GM23338 (cell line): ENCODE measurements around the gene VIP. TPM values are rescaled to one million over a fixed set of nuclear protein-coding genes. Genes with fewer than 3 reads are reported as not detected.

Source experiments
- ATAC-seq: fragments of 200-7000 bp; cut with Tn5 transposase; 3 replicates; pipeline ENCODE4 v1.9.1; 2020
- DNase-seq: peaks from one replicate; pipeline ENCODE4 v3.0.0-alpha.2; 2015; ENCODE audit warnings: low spot score
- H2AFZ ChIP-seq: fragments of 200-600 bp; sonication (generic); 2 replicates; pipeline ENCODE4 v1.8.0; 2016; ENCODE audit warnings: antibody characterized with exemption, mild to moderate bottlenecking, moderate library complexity
- H3F3A ChIP-seq: fragments of 200-600 bp; sonication (generic); replicated peaks from 2 replicates; pipeline ENCODE4 v1.8.0; 2017; ENCODE audit warnings: antibody characterized with exemption, mixed run types, low read depth
- H3K27ac ChIP-seq: fragments of 200-600 bp; sonication (generic); 2 replicates; pipeline ENCODE4 v1.6.1; 2016; ENCODE audit warnings: low read depth
- H3K27me3 ChIP-seq: fragments of 200-600 bp; sonication (generic); 2 replicates; pipeline ENCODE4 v1.8.0; 2016; ENCODE audit warnings: mild to moderate bottlenecking, mixed run types, moderate library complexity; ENCODE audit not compliant: insufficient read depth
- H3K36me3 ChIP-seq: fragments of 200-600 bp; sonication (generic); 2 replicates; pipeline ENCODE4 v1.8.0; 2016; ENCODE audit warnings: mild to moderate bottlenecking; ENCODE audit not compliant: insufficient read depth
- H3K4me1 ChIP-seq: fragments of 200-600 bp; sonication (generic); 2 replicates; pipeline ENCODE4 v1.8.0; 2016; ENCODE audit warnings: mild to moderate bottlenecking, moderate library complexity; ENCODE audit not compliant: insufficient read depth
- H3K4me2 ChIP-seq: fragments of 200-600 bp; sonication (generic); 2 replicates; pipeline ENCODE4 v1.7.1; 2017; ENCODE audit warnings: mixed run types
- H3K4me3 ChIP-seq: fragments of 200-600 bp; sonication (generic); 2 replicates; pipeline ENCODE4 v1.6.1; 2016; ENCODE audit warnings: mixed run types
- H3K79me2 ChIP-seq: fragments of 200-600 bp; sonication (generic); replicated peaks from 2 replicates; pipeline ENCODE4 v1.8.0; 2017; ENCODE audit warnings: mild to moderate bottlenecking; ENCODE audit not compliant: insufficient read depth
- H3K9me2 ChIP-seq: fragments of 200-600 bp; sonication (generic); 2 replicates; pipeline ENCODE4 v1.8.0; 2017; ENCODE audit not compliant: insufficient read depth
- H4K20me1 ChIP-seq: fragments of 200-600 bp; sonication (generic); replicated peaks from 2 replicates; pipeline ENCODE4 v1.8.0; 2017; ENCODE audit warnings: mild to moderate bottlenecking; ENCODE audit not compliant: insufficient read depth
- H3K27ac Mint-ChIP-seq: 2 replicates; pipeline ENCODE4 v1.8.0; 2020; ENCODE audit warnings: inconsistent platforms, mild to moderate bottlenecking, moderate library complexity, mixed read lengths
- H3K27me3 Mint-ChIP-seq: 3 replicates; pipeline ENCODE4 v1.8.0; 2022; ENCODE audit warnings: low read depth, mild to moderate bottlenecking, moderate library complexity, mixed read lengths, inconsistent platforms; ENCODE audit not compliant: insufficient read depth, poor library complexity
- H3K36me3 Mint-ChIP-seq: 3 replicates; pipeline ENCODE4 v1.8.0; 2021; ENCODE audit warnings: low read depth, mild to moderate bottlenecking, inconsistent platforms, moderate library complexity, mixed read lengths
- H3K4me1 Mint-ChIP-seq: 3 replicates; pipeline ENCODE4 v1.8.0; 2020; ENCODE audit warnings: mild to moderate bottlenecking, inconsistent platforms, mixed read lengths
- H3K4me3 Mint-ChIP-seq: 3 replicates; pipeline ENCODE4 v1.8.0; 2021; ENCODE audit warnings: moderate library complexity, mild to moderate bottlenecking, inconsistent platforms, mixed read lengths
- H3K9me3 Mint-ChIP-seq: 3 replicates; pipeline ENCODE4 v1.8.0; 2020; ENCODE audit warnings: moderate library complexity, mild to moderate bottlenecking, inconsistent platforms, mixed read lengths
- CREB1 ChIP-seq: fragments of 250-450 bp; sonication (Bioruptor Pico); IDR thresholded peaks from 2 replicates; pipeline ENCODE4 v1.5.0; 2020; ENCODE audit warnings: low read depth, mild to moderate bottlenecking, moderate library complexity
- CTCF ChIP-seq, 2 experiments: fragments of 200-600 bp in 1 of 2; sonication (generic) in 1 of 2; conservative IDR thresholded peaks; 2 replicates each; pipeline versions ENCODE4 v1.5.1 to v1.6.1; 2016 to 2017; ENCODE audit warnings: antibody characterized with exemption in 2 of 2, low read depth in 2 of 2, mild to moderate bottlenecking in 2 of 2, moderate library complexity in 1 of 2
- ETS1 ChIP-seq: IDR thresholded peaks from 2 replicates; pipeline ENCODE4 v1.6.1; 2016; ENCODE audit warnings: antibody characterized with exemption
- EZH2 ChIP-seq: fragments of 200-600 bp; sonication (generic); IDR thresholded peaks from one replicate; pipeline ENCODE4 v1.8.0; 2017; ENCODE audit warnings: antibody characterized with exemption, mild to moderate bottlenecking, low read depth; ENCODE audit not compliant: unreplicated experiment
- EZH2phosphoT487 ChIP-seq: fragments of 200-600 bp; sonication (generic); IDR thresholded peaks from one replicate; pipeline ENCODE4 v1.8.1; 2018; ENCODE audit warnings: antibody characterized with exemption; ENCODE audit not compliant: unreplicated experiment
- JUNB ChIP-seq: IDR thresholded peaks from one replicate; pipeline ENCODE4 v1.6.1; 2016; ENCODE audit warnings: antibody characterized with exemption; ENCODE audit not compliant: unreplicated experiment
- NANOG ChIP-seq: IDR thresholded peaks from 2 replicates; pipeline ENCODE4 v1.6.1; 2016; ENCODE audit warnings: antibody characterized with exemption, borderline replicate concordance
- REST ChIP-seq: IDR thresholded peaks from one replicate; pipeline ENCODE4 v1.6.1; 2018; ENCODE audit warnings: antibody characterized with exemption; ENCODE audit not compliant: unreplicated experiment
- ZNF462 ChIP-seq: fragments of 250-450 bp; sonication (Bioruptor Pico); IDR thresholded peaks from 2 replicates; pipeline ENCODE4 v1.5.0; 2020; ENCODE audit warnings: mild to moderate bottlenecking, moderate library complexity
- polyA plus RNA-seq: library from polyadenylated mRNA; unstranded; fragments of >200 nt; fragmentation: Nextera tagmentation; extraction: Ambion mirVana; gene quantifications from 2 replicates; pipeline ENCODE4 v1.2.1, GENCODE V29; 2016
- total RNA-seq: library from RNA; depleted of rRNA; stranded (reverse); fragments of >200 nt; shearing (Covaris generic); gene quantifications from 2 replicates; pipeline ENCODE4 v1.2.3, GENCODE V29; 2014

Gene VIP
- total and polyA plus RNA-seq, 2 experiments from 2014 or later: not detected

- peaks cover 7% of the 10 kb centered on the region; the same call in 1 of the 2 replicates for H3K9me2 ChIP-seq
- H3K4me2 ChIP-seq: no peak overlapping the region
- no peaks in the 10 kb centered on the region for H3F3A ChIP-seq
- ATAC-seq (no peak), DNase-seq (no peak)
- H3K9me3 Mint-ChIP-seq: no peaks in the 10 kb centered on the region
- H3K4me1 ChIP-seq: no peaks in the 10 kb centered on the region
- peaks cover 6% of the 10 kb centered on the region; the same call in 2 of the 3 replicates for H3K4me1 Mint-ChIP-seq
- H3K27ac ChIP-seq: no peak overlapping the region
- no peaks in the 10 kb centered on the region for H3K36me3 Mint-ChIP-seq
- H3K79me2 ChIP-seq: no peaks in the 10 kb centered on the region
- no peak overlapping the region for H3K4me3 ChIP-seq
- no peaks in the 10 kb centered on the region for H3K27me3 Mint-ChIP-seq
- no peaks in the 10 kb centered on the region for H3K27me3 ChIP-seq
- no peak overlapping the region for H2AFZ ChIP-seq
- H3K36me3 ChIP-seq: no peaks in the 10 kb centered on the region
- TF ChIP-seq ETS1: no peak
- TF ChIP-seq ZNF462 (CRISPR knock-in tag): no peak
- no peak for TF ChIP-seq JUNB
- no peak for TF ChIP-seq CTCF (conservative IDR thresholded peaks at IDR 0.05; ENCODE audit: low read depth in 2 of 2)
- no peak for TF ChIP-seq NANOG
- no peak for TF ChIP-seq REST
- TF ChIP-seq EZH2: no peak
- TF ChIP-seq CREB1 (CRISPR knock-in tag): no peak
- no peak for TF ChIP-seq EZH2phosphoT487
- no peaks in the 10 kb centered on the region for H4K20me1 ChIP-seq
- H3K27ac Mint-ChIP-seq: no peak overlapping the region
- H3K4me3 Mint-ChIP-seq: no peak overlapping the region
Observed at GRCh38 chr6:152794696-152795095, 44.1 kb downstream of the VIP start.
